ENCODE results near the gene NBAS. TPM values are rescaled to one million over a fixed set of nuclear protein-coding genes. Genes with fewer than 3 reads are reported as not detected.

The NBAS gene
- total RNA-seq, 1 experiment from 2014 or later, result 36.3 TPM

GRCh38 chr2:15563227-15564100 lies 2.3 kb upstream of the NBAS start:
- BruUV-seq (replicated peaks), result no TSS peak
- no peak for DNase-seq (ENCODE audit: low read depth, low spot score)
- intact Hi-C loops (cut with micrococcal nuclease; ENCODE audit: unreplicated experiment), result no loop called here
- no peak for ATAC-seq
- H3K4me3 ChIP-seq (ENCODE audit: low read depth in 2 of 2, low read length in 2 of 2), result no peak overlapping the region
- in situ Hi-C loops (cut with HindIII; ENCODE audit: low pct_unique_long_range_greater_than_20kb, low sequenced_read_pairs), result no loop called here
- TF ChIP-seq POLR2AphosphoS5 (IDR thresholded peaks at IDR 0.05; ENCODE audit: low read depth, low read length) (no peak), SIN3A (IDR thresholded peaks at IDR 0.05; ENCODE audit: borderline replicate concordance, insufficient read depth, low read depth, low read length) (no peak), CTCF (IDR thresholded peaks at IDR 0.05) (no peak), TCF7L2 (IDR thresholded peaks at IDR 0.05; ENCODE audit: low read depth, low read length) (no peak), REST (IDR thresholded peaks at IDR 0.05; ENCODE audit: insufficient read depth in 1 of 2, low read depth in 2 of 2, low read length in 1 of 2) (no peak)
- no peaks in the 10 kb centered on the region for H3K9me3 ChIP-seq (ENCODE audit: control insufficient read depth, insufficient read depth, low read depth, low read length)
- no peaks in the 10 kb centered on the region for H3K27me3 ChIP-seq (ENCODE audit: control insufficient read depth, insufficient read depth, low read length)
- H3K4me1 ChIP-seq (ENCODE audit: control insufficient read depth, insufficient read depth, low read length), result peaks cover 12% of the 10 kb centered on the region
- ChIA-PET CTCF (no interaction called here), POLR2A (no interaction called here)
- H3K27ac ChIP-seq (ENCODE audit: low read length), result no peak overlapping the region
- no peaks in the 10 kb centered on the region; the same call in 1 of the 2 replicates for H3K36me3 ChIP-seq (ENCODE audit: control insufficient read depth, insufficient read depth, low read length)

DNA sequence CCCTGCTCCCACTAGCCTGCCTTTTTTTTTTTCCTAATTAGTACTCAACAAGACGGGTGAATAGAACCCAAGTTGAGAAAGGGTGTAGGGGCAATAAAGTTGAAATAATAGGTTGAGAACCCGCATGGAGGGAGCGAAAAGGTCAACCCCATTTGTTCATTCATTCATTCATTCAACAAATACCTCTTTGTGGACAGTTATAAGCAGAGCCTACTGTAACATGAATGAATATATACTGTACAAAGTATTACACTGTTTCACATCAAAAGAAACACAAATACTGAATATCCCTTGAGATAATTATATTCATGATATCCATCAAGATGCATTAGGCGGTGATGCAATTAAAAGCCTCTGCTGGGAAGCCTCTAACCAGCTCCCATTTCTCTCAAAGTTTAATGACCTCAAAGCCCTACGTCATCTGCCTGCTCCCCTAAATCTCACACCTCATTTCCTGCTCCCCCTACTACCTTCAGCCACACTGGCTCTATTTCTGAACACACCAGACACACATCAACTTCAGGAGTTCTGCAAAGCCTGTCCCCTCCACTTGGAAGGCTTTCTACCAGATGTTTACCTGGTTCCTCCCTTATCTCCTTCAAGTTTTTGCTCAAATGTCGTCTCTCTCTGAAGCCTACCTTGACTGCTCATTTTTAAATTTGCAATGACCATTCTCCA lies 1.4 kb upstream of the NBAS start:
- Histone ChIP-seq H3K27ac (ENCODE audit: low read length) (no peak overlapping the region), H3K4me3 (ENCODE audit: low read depth in 2 of 2, low read length in 2 of 2) (no peak overlapping the region), H3K36me3 (ENCODE audit: control insufficient read depth, insufficient read depth, low read length) (no peaks in the 10 kb centered on the region; the same call in 1 of the 2 replicates), H3K9me3 (ENCODE audit: control insufficient read depth, insufficient read depth, low read depth, low read length) (no peaks in the 10 kb centered on the region), H3K4me1 (ENCODE audit: control insufficient read depth, insufficient read depth, low read length) (peaks cover 12% of the 10 kb centered on the region), H3K27me3 (ENCODE audit: control insufficient read depth, insufficient read depth, low read length) (no peaks in the 10 kb centered on the region)
- in situ Hi-C loops (cut with HindIII; ENCODE audit: low pct_unique_long_range_greater_than_20kb, low sequenced_read_pairs) (no loop called here), intact Hi-C loops (cut with micrococcal nuclease; ENCODE audit: unreplicated experiment) (no loop called here)
- TF ChIP-seq CTCF (IDR thresholded peaks at IDR 0.05), result no peak
- no peak for TF ChIP-seq POLR2AphosphoS5 (IDR thresholded peaks at IDR 0.05; ENCODE audit: low read depth, low read length)
- no peak for TF ChIP-seq TCF7L2 (IDR thresholded peaks at IDR 0.05; ENCODE audit: low read depth, low read length)
- TF ChIP-seq SIN3A (IDR thresholded peaks at IDR 0.05; ENCODE audit: borderline replicate concordance, insufficient read depth, low read depth, low read length), result no peak
- no peak for TF ChIP-seq REST (IDR thresholded peaks at IDR 0.05; ENCODE audit: insufficient read depth in 1 of 2, low read depth in 2 of 2, low read length in 1 of 2)
- DNase-seq (ENCODE audit: low read depth, low spot score) (no peak), ATAC-seq (no peak)
- ChIA-PET CTCF (interaction anchor here (0.6 kb wide), 1 partner anchor 332 kb away, joined by 6 read pairs; no protein-coding TSS in a partner anchor), POLR2A (no interaction called here)
- BruUV-seq (replicated peaks), result no TSS peak

Measured in Panc1 (cell line).